NCI-H2227 treated with DMSO at 0.1 percent for 48 hours (cell line): Measurements from ENCODE around the gene SPIC.

Experiments used
- DNase-seq: peaks from one replicate; lab custom pipeline; 2025; lab: John Stamatoyannopoulos, UW

Gene SPIC

GRCh38 chr12:101536069-101536674 lies 61.0 kb downstream of the SPIC start:
- no peak for DNase-seq
